T-helper 17 cell (primary cell): Measurements from ENCODE around the gene THBS3. TPM values are rescaled to one million over a fixed set of nuclear protein-coding genes. Genes with fewer than 3 reads are reported as not detected.
A peak's percentile ranks its signal among the peaks of the same experiment; 100 is the strongest.
"Not testable (repeated sequence)": the region's sequence is repeated elsewhere in the genome, so short reads cannot be mapped to it uniquely, and the experiment has no call there.

Experiments
- ATAC-seq: fragments of 150-1000 bp; cut with Tn5 transposase; 2 replicates; pipeline ENCODE4 v1.10.0; 2021; ENCODE audit warnings: mild to moderate bottlenecking, moderate library complexity
- DNase-seq, 3 donors: peaks; one replicate each; pipeline versions ENCODE4 v3.0.0 to v3.0.0-alpha.2; 2020 to 2021
- H3K9me3 ChIP-seq: one replicate; pipeline ENCODE4 v1.7.0; 2013; ENCODE audit warnings: low read length, mild to moderate bottlenecking; ENCODE audit not compliant: control insufficient read depth, poor library complexity, severe bottlenecking
- H3K27ac Mint-ChIP-seq: one replicate; pipeline ENCODE4 v1.8.0; 2022; ENCODE audit warnings: mild to moderate bottlenecking, moderate library complexity, mixed read lengths
- H3K27me3 Mint-ChIP-seq: one replicate; pipeline ENCODE4 v1.8.0; 2022; ENCODE audit warnings: mixed read lengths
- H3K36me3 Mint-ChIP-seq: one replicate; pipeline ENCODE4 v1.8.0; 2022; ENCODE audit warnings: low read depth, mixed read lengths
- H3K4me1 Mint-ChIP-seq: one replicate; pipeline ENCODE4 v1.8.0; 2022; ENCODE audit warnings: mild to moderate bottlenecking, mixed read lengths
- H3K4me3 Mint-ChIP-seq: one replicate; pipeline ENCODE4 v1.8.0; 2022; ENCODE audit warnings: mild to moderate bottlenecking, moderate library complexity, mixed read lengths
- total RNA-seq, 4 donors: library from RNA in 2 of 4; stranded (reverse) in 2 of 4; gene quantifications; one replicate each; pipeline ENCODE4 v1.2.3 and lab custom pipeline; 2022 to 2026

Gene THBS3
- total RNA-seq, 2 donors from 2014 or later: 34.6 to 38.4 TPM

DNA sequence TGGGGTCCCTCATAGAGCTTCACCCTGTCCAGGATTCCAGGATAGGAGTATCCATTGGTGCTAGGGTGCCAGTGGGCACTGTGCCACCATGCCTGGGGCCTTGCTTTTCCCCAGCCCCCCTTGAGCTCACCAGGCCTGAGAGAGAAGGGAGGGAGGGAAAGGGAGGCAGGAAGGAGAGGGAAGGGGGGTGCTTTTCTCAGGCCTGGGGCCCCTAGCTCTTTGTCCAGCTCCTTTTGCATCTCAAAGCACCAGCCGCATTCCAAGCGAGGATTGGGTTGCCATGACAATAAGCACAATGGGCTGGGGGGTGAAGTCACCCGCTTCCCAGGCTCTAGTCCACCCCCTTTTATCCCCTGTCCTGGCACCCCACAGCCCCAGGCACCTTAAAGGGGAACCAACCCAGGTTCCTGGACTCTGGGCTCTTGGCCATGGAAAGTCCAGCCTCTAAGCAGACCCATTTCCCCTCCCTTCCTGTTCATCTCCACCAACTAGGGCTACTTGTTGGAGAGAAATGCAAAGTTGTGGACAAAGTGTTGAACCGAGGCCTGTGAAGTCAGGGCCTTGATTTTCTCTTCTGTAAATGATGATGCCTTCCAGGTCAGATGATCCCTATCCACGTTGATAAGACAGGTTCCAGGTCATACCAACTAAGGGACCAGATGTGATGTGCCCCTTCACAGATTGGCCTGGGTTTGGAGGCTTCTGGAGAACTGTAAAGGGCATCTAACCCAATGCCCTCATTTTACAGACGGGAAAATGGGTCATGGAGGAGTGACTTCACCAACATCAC lies 11.4 kb downstream of the THBS3 start:
- ATAC-seq (no peak), DNase-seq (no peak)
- peak overlapping the region; percentile 97 for H3K27ac Mint-ChIP-seq
- H3K4me3 Mint-ChIP-seq: peak overlapping the region; percentile 7
- H3K4me1 Mint-ChIP-seq: peaks cover 29% of the 10 kb centered on the region
- peaks cover 2% of the 10 kb centered on the region for H3K36me3 Mint-ChIP-seq
- H3K27me3 Mint-ChIP-seq: no peaks in the 10 kb centered on the region
- no peaks in the 10 kb centered on the region for H3K9me3 ChIP-seq

DNA sequence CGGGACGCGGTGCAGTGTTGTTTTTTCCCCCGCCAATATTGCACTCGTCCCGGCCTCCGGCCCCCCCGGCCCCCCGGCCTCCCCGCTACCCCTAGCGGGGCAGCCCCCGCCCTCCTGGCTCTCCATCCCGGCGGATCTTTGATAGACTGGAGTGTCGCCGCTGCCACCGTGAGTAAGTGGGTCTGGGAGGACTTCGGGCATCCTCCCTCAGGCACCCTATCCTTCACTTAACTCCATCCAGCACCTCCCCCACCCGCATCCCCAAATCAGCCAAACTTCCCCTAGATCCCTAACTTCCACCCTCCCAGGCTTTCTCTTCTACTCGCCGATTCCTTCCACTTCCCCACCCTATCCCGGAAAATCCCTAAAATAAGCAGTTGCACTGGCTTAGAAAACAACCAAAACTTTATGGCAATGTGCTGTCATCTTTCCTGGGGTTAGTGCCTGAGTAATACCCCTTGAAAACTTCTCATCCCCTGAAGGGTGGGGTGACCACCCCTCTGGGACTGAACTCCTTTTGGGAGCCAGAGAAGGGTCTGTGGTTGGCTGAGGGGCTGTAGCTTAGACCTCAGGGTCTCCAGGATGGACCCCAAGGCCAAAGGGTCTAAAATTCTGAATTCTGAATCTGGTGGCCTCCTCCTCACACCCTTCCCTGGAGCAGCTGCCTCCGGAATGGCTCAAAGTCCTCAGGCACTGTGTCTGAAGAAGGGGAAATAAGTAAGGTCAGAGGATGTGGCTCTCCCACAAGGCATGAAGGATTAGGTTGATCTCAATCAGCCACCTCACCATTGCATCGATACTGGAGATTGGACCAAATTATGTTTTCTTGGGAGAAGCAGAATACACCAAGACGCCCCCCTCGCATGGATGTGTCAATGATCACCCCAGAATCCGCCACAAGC lies 12.2 kb downstream of the THBS3 start:
- H3K36me3 Mint-ChIP-seq: peaks cover 2% of the 10 kb centered on the region
- H3K4me3 Mint-ChIP-seq: peak overlapping the region; percentile 94
- peaks cover 29% of the 10 kb centered on the region for H3K4me1 Mint-ChIP-seq
- no peaks in the 10 kb centered on the region for H3K9me3 ChIP-seq
- DNase-seq: no peak
- no peaks in the 10 kb centered on the region for H3K27me3 Mint-ChIP-seq
- peak overlapping the region; percentile 97 for H3K27ac Mint-ChIP-seq
- ATAC-seq: peak; percentile 1

DNA sequence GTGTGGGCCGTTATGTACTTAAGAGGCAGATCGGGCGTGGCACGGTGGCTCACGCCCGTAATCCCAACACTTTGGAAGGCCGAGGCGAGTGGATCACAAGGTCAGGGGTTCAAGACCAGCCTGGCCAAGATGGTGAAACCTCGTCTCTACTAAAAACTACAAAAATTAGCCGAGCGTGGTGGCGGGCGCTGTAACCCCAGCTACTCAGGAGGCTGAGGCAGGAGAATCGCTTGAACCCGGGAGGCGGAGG lies 13.8 kb downstream of the THBS3 start:
- not testable (repeated sequence) for ATAC-seq, DNase-seq, H3K27me3 Mint-ChIP-seq, H3K36me3 Mint-ChIP-seq, H3K9me3 ChIP-seq
- Mint-ChIP-seq H3K27ac (peak overlapping the region; percentile 97), H3K4me1 (peaks cover 29% of the 10 kb centered on the region), H3K4me3 (peak overlapping the region; percentile 94)

DNA sequence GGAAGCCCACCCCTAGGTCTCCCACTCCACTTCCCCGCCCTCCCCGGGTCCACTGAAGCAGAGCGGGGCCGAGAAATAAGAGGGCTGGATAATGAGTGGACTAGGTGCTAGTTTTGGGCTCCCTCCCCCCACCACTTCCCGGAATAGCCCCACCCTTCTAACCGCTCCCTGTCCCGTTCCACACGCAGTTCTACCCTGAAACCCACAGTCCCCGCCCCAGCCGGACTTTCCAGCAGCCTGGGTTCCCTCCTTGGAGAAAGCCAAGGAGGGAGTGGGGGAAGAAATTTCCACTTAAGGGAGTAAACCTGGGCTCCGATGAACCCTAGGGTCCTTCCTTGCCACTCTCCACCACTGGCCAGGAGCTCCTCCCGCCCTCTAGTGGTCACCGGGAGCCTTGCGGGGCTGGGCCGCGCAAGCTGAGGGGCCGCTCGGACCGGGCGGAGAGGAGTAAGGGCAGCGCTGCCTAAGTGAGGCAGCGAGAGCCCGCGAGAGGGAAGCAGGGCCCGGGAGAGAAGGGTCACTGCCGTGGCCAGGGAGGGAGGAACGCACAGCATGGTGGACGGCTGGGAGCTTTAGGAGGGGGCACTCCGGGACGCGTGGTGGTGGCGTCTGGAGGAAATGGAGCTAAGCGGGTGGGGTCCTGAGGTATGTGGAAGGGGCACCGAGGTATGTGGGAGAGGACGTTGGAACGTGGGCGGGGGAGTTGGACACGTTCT lies 14.3 kb downstream of the THBS3 start:
- ATAC-seq (peak; percentile 20), DNase-seq (peak; percentile 50 to 66 (median 52))
- Mint-ChIP-seq H3K36me3 (peaks cover 2% of the 10 kb centered on the region), H3K27ac (peak overlapping the region; percentile 97), H3K4me1 (peaks cover 29% of the 10 kb centered on the region), H3K27me3 (no peaks in the 10 kb centered on the region), H3K4me3 (peak overlapping the region; percentile 94)
- H3K9me3 ChIP-seq: no peaks in the 10 kb centered on the region

DNA sequence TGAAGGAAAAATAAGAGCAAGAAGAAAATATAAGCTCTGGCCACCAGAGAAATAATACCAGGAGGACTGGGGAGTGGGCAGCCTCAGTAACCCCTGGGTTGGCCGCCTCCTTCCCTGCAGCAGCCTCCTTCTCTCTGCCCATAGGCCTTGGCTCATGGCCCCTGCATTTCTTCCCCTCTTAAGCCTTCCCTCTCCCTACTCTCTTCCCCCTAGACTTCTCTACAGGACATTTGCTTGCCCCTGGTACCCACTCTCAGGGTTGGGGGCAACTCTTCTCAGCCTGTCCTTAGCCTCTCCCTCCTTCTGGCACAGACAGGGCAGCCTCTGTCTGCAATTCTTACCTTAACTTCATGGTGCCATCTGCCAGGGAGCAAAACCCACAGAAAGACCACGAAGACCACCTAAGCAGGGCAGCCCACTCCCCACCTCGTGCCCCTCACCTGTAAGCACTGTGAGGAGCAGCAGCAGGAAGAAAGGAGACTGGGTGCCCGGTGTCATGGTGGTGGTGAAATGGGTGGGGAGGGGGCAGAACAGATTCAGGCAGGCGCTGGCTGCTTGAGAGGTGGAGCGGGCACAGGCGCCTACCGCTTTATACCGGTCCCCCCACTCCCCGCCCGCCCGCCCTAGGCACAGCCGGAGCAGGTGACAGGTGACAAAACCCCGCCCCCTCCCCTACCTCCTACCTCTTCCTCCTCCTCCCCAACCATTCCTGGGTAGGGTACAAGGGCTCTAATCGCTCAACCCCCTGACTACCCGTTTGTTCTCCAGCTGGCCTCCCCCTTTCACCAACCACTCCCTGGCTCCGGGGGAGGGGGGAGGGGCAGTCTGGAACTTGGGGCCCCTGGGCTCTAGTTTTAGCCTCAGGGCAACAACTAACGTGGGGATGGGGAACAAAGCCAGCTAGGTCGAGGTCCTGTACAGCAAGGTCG lies 15.1 kb downstream of the THBS3 start:
- H3K4me3 Mint-ChIP-seq: peak overlapping the region; percentile 94
- peak in 1 of 3 donors; percentile 40 for DNase-seq
- ATAC-seq: no peak
- H3K27ac Mint-ChIP-seq: peak overlapping the region; percentile 97
- H3K36me3 Mint-ChIP-seq: peaks cover 4% of the 10 kb centered on the region
- H3K27me3 Mint-ChIP-seq: no peaks in the 10 kb centered on the region
- peaks cover 32% of the 10 kb centered on the region for H3K4me1 Mint-ChIP-seq
- no peaks in the 10 kb centered on the region for H3K9me3 ChIP-seq

DNA sequence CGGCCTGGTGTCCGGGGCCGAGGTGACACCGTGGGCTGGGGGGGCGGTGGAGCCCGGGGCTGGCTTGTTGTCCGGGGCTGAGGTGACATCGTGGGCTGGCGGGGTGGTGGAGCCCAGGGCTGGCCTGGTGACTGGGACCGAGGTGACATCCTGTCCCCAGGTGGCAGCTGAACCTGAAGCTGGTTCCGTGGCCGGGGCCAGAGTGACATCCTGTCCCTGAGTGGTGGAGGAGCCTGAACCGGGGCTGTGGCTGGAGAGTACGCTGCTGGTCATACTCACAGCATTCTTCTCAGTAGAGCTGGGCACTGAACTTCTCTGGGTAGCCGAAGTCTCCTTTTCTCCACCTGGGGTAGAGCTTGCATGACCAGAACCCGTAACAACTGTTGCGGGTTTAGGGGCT lies 15.8 kb downstream of the THBS3 start:
- no peak for DNase-seq
- ATAC-seq: no peak
- Mint-ChIP-seq H3K27ac (peak overlapping the region; percentile 97), H3K4me3 (no peak overlapping the region), H3K36me3 (peaks cover 4% of the 10 kb centered on the region), H3K4me1 (peaks cover 32% of the 10 kb centered on the region), H3K27me3 (no peaks in the 10 kb centered on the region)
- no peaks in the 10 kb centered on the region for H3K9me3 ChIP-seq

DNA sequence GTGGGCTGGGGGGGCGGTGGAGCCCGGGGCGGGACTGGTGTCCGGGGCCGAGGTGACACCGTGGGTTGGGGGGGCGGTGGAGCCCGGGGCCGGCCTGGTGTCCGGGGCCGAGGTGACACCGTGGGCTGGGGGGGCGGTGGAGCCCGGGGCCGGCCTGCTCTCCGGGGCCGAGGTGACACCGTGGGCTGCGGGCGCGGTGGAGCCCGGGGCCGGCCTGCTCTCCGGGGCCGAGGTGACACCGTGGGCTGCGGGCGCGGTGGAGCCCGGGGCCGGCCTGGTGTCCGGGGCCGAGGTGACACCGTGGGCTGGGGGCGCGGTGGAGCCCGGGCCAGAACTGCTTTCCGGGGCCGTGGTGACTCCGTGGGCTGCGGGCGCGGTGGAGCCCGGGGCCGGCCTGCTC lies 17.8 kb downstream of the THBS3 start:
- not testable (repeated sequence) for ATAC-seq, H3K4me3 Mint-ChIP-seq, H3K36me3 Mint-ChIP-seq, H3K27ac Mint-ChIP-seq, H3K27me3 Mint-ChIP-seq, DNase-seq, H3K9me3 ChIP-seq
- H3K4me1 Mint-ChIP-seq: peaks cover 31% of the 10 kb centered on the region

DNA sequence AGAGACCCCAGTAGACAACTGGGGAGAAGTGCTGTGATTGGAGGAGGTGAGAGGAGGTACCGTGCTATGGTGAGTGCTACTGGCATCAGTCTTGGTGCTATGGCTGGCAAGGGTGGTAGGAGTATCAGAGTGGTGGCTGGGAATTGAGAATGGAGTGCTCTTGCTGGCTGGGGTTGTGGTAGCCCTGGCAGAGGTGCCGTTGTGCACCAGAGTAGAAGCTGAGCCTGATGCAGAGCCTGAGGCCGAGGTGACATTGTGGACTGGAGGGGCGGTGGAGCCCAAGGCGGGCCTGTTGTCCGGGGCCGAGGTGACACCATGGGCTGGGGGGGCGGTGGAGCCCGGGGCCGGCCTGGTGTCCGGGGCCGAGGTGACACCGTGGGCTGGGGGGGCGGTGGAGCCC lies 19.4 kb downstream of the THBS3 start:
- Mint-ChIP-seq H3K27ac (peak overlapping the region; percentile 80), H3K27me3 (no peaks in the 10 kb centered on the region), H3K4me1 (peaks cover 20% of the 10 kb centered on the region), H3K4me3 (peak overlapping the region; percentile 64), H3K36me3 (peaks cover 8% of the 10 kb centered on the region)
- no peaks in the 10 kb centered on the region for H3K9me3 ChIP-seq
- DNase-seq (peak in 1 of 3 donors; percentile 2), ATAC-seq (no peak)

DNA sequence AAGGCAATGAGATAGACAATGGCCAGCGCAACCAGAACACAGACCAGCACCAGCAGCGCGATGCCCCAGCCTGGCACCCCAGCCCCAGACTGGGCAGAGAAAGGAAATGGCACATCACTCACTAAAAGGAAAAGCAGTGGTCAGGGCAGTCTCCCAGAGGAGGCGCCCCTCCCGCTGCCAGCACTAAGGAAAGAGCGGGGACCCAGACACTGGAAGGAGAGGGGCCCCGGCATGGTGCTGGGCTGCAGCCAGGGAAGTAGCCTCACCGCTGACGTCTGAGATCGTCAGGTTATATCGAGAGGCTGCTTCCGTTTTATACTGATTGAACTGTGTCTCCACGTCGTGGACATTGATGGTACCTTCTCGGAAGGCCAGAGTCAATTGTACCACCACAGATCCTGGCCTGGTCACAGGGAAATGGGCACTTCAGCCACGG lies 20.2 kb downstream of the THBS3 start:
- H3K9me3 ChIP-seq: no peaks in the 10 kb centered on the region
- H3K4me3 Mint-ChIP-seq: peak overlapping the region; percentile 31
- ATAC-seq: no peak
- H3K4me1 Mint-ChIP-seq: peaks cover 20% of the 10 kb centered on the region
- peak overlapping the region; percentile 80 for H3K27ac Mint-ChIP-seq
- H3K36me3 Mint-ChIP-seq: peaks cover 11% of the 10 kb centered on the region
- no peak for DNase-seq
- H3K27me3 Mint-ChIP-seq: no peaks in the 10 kb centered on the region

DNA sequence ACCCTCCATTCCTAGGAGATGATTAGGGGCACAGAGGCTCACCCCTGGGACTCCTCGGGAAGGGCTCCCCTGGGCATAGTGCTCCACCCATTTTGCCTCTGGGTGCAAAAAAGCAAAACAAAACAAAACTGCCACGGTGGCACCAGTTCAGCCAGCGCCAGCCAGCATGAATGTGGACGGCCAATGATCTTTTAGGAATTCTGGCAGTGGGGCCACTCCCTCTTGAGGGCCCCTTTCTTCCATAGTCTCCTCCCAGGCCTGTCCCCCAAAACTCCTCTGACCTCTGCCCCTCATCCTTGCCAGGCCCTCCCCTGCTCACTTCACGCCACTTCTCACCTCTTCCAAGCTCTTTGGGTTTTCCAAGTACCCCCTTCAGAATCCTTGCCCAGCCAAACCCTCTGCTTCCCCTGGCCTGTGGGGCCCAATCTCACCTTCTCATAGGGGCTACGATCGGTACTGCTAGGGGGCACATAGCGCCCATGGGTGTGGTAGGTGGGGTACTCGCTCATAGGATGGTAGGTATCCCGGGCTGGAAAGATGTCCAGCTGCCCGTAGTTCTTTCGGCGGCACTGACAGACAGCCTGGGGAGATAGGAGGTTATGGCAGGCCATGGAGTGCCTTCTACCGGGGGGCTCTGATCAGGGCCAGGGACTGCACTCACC lies 20.8 kb downstream of the THBS3 start:
- ATAC-seq: no peak
- Mint-ChIP-seq H3K27me3 (no peaks in the 10 kb centered on the region), H3K36me3 (peaks cover 9% of the 10 kb centered on the region), H3K4me3 (peak overlapping the region; percentile 31), H3K4me1 (peaks cover 14% of the 10 kb centered on the region), H3K27ac (peak overlapping the region; percentile 34)
- peak in 1 of 3 donors; percentile 2 for DNase-seq
- H3K9me3 ChIP-seq: no peaks in the 10 kb centered on the region

DNA sequence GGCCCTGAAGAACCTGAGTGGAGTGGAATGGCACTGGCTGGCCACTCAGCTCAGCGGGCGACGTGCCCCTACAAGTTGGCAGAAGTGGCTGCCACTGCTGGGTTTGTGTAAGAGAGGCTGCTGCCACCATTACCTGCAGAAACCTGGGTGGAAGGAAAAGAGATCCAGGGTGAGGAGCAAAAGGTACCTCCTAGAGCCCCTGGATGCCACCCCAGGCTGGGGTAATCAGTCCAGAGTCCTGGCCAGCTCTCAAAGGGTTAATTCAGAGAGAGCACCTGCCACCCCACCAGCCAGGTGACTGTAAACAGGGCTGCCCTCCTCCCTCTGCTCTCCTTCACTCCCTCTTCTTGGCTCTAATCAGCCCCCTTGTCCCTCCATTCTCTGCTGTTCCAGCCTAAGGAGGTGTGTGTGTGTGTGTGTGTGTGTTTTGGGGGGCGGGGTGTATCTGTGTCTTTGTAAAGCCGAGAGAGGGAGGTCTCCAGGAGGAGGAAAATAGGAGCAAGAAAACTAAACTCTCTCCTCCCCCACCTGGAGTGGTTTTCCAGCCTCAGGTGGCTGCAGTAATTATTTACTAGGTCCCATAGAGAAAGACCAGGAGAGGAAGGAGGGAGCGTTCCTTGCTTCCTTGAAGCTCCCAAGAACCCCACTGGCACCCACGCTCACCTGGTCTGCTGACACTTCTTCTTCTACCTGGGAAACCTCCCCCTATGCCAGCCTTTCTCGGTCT lies 21.5 kb downstream of the THBS3 start:
- Mint-ChIP-seq H3K36me3 (peaks cover 9% of the 10 kb centered on the region), H3K27me3 (no peaks in the 10 kb centered on the region), H3K4me1 (peaks cover 14% of the 10 kb centered on the region), H3K27ac (peak overlapping the region; percentile 34), H3K4me3 (no peak overlapping the region)
- peak in 1 of 3 donors; percentile 3 for DNase-seq
- H3K9me3 ChIP-seq: no peaks in the 10 kb centered on the region
- ATAC-seq: no peak

DNA sequence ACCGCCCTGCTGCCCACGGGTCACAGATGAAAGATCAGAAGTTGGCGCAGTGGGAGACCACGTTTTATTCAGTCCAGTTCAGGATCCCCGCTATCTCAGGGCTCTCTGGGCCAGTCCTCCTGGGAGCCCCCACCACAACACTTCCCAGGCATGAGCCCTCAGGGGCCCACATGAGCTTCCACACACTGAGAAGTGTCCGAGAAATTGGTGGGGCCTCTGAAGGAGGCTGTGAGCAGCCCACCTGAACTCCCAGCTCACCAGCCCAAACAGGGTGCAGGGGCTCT lies 22.0 kb downstream of the THBS3 start:
- peaks cover 9% of the 10 kb centered on the region for H3K36me3 Mint-ChIP-seq
- no peak for ATAC-seq
- DNase-seq: no peak
- H3K4me1 Mint-ChIP-seq: peaks cover 14% of the 10 kb centered on the region
- H3K9me3 ChIP-seq: no peaks in the 10 kb centered on the region
- H3K4me3 Mint-ChIP-seq: no peak overlapping the region
- no peaks in the 10 kb centered on the region for H3K27me3 Mint-ChIP-seq
- peak overlapping the region; percentile 34 for H3K27ac Mint-ChIP-seq
